HepG2 (cell line): ENCODE measurements around the gene PIGA. TPM values are rescaled to one million over a fixed set of nuclear protein-coding genes. Genes with fewer than 3 reads are reported as not detected.

Experiments used
- ARNTL ChIP-seq: sonication (generic); formaldehyde crosslinking; IDR thresholded peaks from 2 replicates; pipeline ENCODE4 v1.4.0; 2020; ENCODE audit warnings: mild to moderate bottlenecking, missing genetic modification reagents
- CREB1 ChIP-seq, 2 experiments: fragments of 450-650 bp in 1 of 2; IDR thresholded peaks; 2 replicates each; pipeline ENCODE4 v1.6.1; 2016 to 2017; ENCODE audit warnings: control low read depth in 1 of 2, mild to moderate bottlenecking in 1 of 2, missing compliant biosample characterization in 1 of 2, missing genetic modification characterization in 1 of 2
- FOXA1 ChIP-seq, 2 experiments: fragments of 450-650 bp in 1 of 2; sonication (generic) in 1 of 2; formaldehyde crosslinking in 1 of 2; IDR thresholded peaks; 2 replicates each; pipeline versions ENCODE4 v1.4.0 to v1.6.1; 2016 to 2020; ENCODE audit warnings: missing genetic modification reagents in 1 of 2
- GABPA ChIP-seq, 2 experiments: IDR thresholded peaks; 2 replicates each; pipeline ENCODE4 v1.6.1; 2011 to 2016; ENCODE audit warnings: low read depth in 2 of 2, low read length in 1 of 2, missing biosample characterization in 1 of 2, missing genetic modification characterization in 1 of 2
- GATAD2A ChIP-seq: IDR thresholded peaks from 2 replicates; pipeline ENCODE4 v1.6.1; 2016
- HNF4A ChIP-seq: sonication (generic); formaldehyde crosslinking; IDR thresholded peaks from 2 replicates; pipeline ENCODE4 v1.4.0; 2020; ENCODE audit warnings: missing genetic modification reagents
- HNF4G ChIP-seq, 2 experiments: sonication (generic) in 1 of 2; formaldehyde crosslinking in 1 of 2; IDR thresholded peaks; 2 replicates each; pipeline versions ENCODE4 v1.4.0 to v1.6.1; 2011 to 2020; ENCODE audit warnings: borderline replicate concordance in 2 of 2, low read depth in 2 of 2, mild to moderate bottlenecking in 2 of 2, low read length in 1 of 2, missing genetic modification reagents in 1 of 2, moderate library complexity in 1 of 2
- KLF12 ChIP-seq: sonication (generic); formaldehyde crosslinking; IDR thresholded peaks from 2 replicates; pipeline ENCODE4 v1.4.0; 2020; ENCODE audit warnings: missing genetic modification reagents, borderline replicate concordance
- NFE2L1 ChIP-seq: sonication (generic); formaldehyde crosslinking; IDR thresholded peaks from 2 replicates; pipeline ENCODE4 v1.4.0; 2020; ENCODE audit warnings: missing genetic modification reagents, mild to moderate bottlenecking, borderline replicate concordance
- POLR2AphosphoS5 ChIP-seq: IDR thresholded peaks from 2 replicates; pipeline ENCODE4 v1.6.1; 2012; ENCODE audit warnings: low read depth, low read length
- RAD51 ChIP-seq: fragments of 450-650 bp; IDR thresholded peaks from 2 replicates; pipeline ENCODE4 v1.6.1; 2016; ENCODE audit warnings: borderline replicate concordance
- SALL1 ChIP-seq: sonication (generic); formaldehyde crosslinking; IDR thresholded peaks from 2 replicates; pipeline ENCODE4 v1.8.0; 2022; ENCODE audit warnings: mild to moderate bottlenecking, missing genetic modification reagents
- TCF7 ChIP-seq: sonication (generic); IDR thresholded peaks from 2 replicates; pipeline ENCODE4 v1.6.1; 2016; ENCODE audit warnings: antibody characterized with exemption, low read depth
- ZFAT ChIP-seq: sonication (generic); formaldehyde crosslinking; conservative IDR thresholded peaks from 2 replicates; pipeline ENCODE4 v1.8.1; 2023; ENCODE audit warnings: missing genetic modification reagents, inconsistent platforms
- ZNF225 ChIP-seq: sonication (generic); formaldehyde crosslinking; IDR thresholded peaks from 2 replicates; pipeline ENCODE4 v1.4.0; 2020; ENCODE audit warnings: mild to moderate bottlenecking, missing genetic modification reagents
- ZNF232 ChIP-seq: sonication (generic); formaldehyde crosslinking; IDR thresholded peaks from 2 replicates; pipeline ENCODE4 v1.4.0; 2020; ENCODE audit warnings: missing genetic modification reagents, borderline replicate concordance
- ZNF234 ChIP-seq: sonication (generic); formaldehyde crosslinking; conservative IDR thresholded peaks from 2 replicates; pipeline ENCODE4 v1.5.1; 2020; ENCODE audit warnings: mild to moderate bottlenecking, missing genetic modification reagents
- ZNF614 ChIP-seq: IDR thresholded peaks from 2 replicates; pipeline ENCODE4 v1.6.1; 2018; ENCODE audit warnings: missing biosample characterization, missing genetic modification reagents, inconsistent platforms, borderline replicate concordance
- ZNF768 ChIP-seq: sonication (generic); formaldehyde crosslinking; IDR thresholded peaks from 2 replicates; pipeline ENCODE4 v1.4.0; 2020; ENCODE audit warnings: missing genetic modification reagents
- polyA plus RNA-seq, 8 experiments: library from polyadenylated mRNA; depleted of rRNA in 3 of 8; stranded (reverse) in 7 of 8; unstranded in 1 of 8; fragments of >200 nt; fragmentation: Illumina TruSeq in 4 of 8; extraction: Trizol in 4 of 8; gene quantifications; 2 replicates each; pipeline versions ENCODE4 v1.2.1 to v1.2.3, GENCODE V29; 2011 to 2016; ENCODE audit warnings: low read depth in 4 of 8, missing spikeins in 1 of 8, mixed read lengths in 1 of 8; ENCODE audit not compliant: insufficient read depth in 1 of 8
- total RNA-seq, 5 experiments: library from RNA; depleted of rRNA; stranded (reverse); fragments of >200 nt; fragmentation: Illumina TruSeq; extraction: Trizol; gene quantifications; 2 replicates each; pipeline ENCODE4 v1.2.3, GENCODE V29; 2016; ENCODE audit warnings: low read depth in 1 of 5
- TF ChIP-seq, protein P1 (sequence below): sonication (generic); formaldehyde crosslinking; conservative IDR thresholded peaks from 2 replicates; pipeline ENCODE4 v1.4.0; 2020; ENCODE audit warnings: missing genetic modification reagents
- TF ChIP-seq, protein P2 (sequence below): sonication (generic); formaldehyde crosslinking; IDR thresholded peaks from 2 replicates; pipeline ENCODE4 v1.4.0; 2020; ENCODE audit warnings: mild to moderate bottlenecking, low read depth, missing genetic modification reagents
- TF ChIP-seq, protein P3 (sequence below): sonication (generic); formaldehyde crosslinking; conservative IDR thresholded peaks from 2 replicates; pipeline ENCODE4 v1.8.0; 2022; ENCODE audit warnings: low read depth, missing genetic modification reagents
- TF ChIP-seq, protein P4 (sequence below): sonication (generic); formaldehyde crosslinking; IDR thresholded peaks from 2 replicates; pipeline ENCODE4 v1.4.0; 2020; ENCODE audit warnings: mild to moderate bottlenecking, missing genetic modification reagents

Gene PIGA
- total and polyA plus RNA-seq, 2 of the 13 experiments (the other 11 are each of a cell fraction or from before 2014, with no cell fraction given): 6.0 to 13.0 TPM

DNA sequence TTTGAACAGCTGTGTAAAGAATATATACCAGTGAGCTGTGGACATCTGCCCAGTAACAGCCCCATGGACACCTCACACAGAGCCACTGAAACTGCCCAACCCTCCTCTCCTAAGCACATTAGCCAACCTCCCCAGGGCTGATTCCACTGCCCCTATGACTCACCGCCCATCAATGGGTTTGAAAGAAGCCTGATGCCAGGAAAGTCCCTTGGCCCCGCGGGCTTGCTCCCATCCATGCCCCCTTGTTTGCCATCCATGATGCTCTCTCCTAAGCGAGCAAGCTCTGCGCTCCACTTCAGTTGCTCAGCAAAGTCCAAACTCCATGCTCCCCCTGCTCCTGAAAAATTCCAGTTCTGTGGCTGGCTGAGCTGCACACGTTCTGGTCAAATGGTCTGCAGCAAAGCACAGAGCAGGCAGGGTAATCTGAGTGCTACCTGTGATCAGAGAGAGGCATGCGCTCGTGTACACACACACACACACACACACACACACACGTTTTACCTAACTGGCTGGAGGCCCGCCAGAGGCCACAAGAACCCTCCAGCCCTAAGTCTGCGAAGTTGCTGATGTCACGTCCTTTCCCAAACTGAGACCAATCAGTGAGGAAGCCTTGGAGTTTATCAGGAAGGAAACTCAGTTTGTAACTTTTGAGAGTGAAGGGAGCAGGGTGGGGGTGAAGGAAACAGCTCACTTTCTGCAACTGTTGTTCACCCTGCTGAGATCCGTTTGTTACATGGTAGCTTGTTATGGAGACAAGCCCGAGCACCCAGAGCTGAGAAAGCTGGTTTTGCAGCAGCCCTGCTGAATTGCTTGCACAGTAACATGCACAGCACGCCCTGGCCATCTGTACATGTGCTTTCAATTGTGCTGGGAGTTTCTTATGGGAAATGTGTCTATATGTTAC is 65.5 kb downstream of the PIGA start, which contains the start of gene ASB9 (continued):
- peak; percentile 35; the same call in 1 of the 2 replicates for TF ChIP-seq GATAD2A (CRISPR knock-in tag)
- no peak for TF ChIP-seq ZNF768
- TF ChIP-seq CREB1 (IDR thresholded peaks at IDR 0.05): no peak
- TF ChIP-seq CREB1 (CRISPR knock-in tag; IDR thresholded peaks at IDR 0.05): peak; percentile 83
- no peak for TF ChIP-seq ZNF614
- no peak for TF ChIP-seq FOXA1 (IDR thresholded peaks at IDR 0.05)
- peak; percentile 9; the same call in 1 of the 2 replicates for TF ChIP-seq FOXA1 (CRISPR knock-in tag; IDR thresholded peaks at IDR 0.05)
- no peak for TF ChIP-seq ZNF225 (CRISPR knock-in tag)
- TF ChIP-seq, protein P1, sequence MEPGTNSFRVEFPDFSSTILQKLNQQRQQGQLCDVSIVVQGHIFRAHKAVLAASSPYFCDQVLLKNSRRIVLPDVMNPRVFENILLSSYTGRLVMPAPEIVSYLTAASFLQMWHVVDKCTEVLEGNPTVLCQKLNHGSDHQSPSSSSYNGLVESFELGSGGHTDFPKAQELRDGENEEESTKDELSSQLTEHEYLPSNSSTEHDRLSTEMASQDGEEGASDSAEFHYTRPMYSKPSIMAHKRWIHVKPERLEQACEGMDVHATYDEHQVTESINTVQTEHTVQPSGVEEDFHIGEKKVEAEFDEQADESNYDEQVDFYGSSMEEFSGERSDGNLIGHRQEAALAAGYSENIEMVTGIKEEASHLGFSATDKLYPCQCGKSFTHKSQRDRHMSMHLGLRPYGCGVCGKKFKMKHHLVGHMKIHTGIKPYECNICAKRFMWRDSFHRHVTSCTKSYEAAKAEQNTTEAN: peak; percentile 72
- TF ChIP-seq TCF7: 0 out of 2 replicates have a peak, but pooled peaks have one; percentile 10
- TF ChIP-seq SALL1: peak; percentile 81
- 0 out of 2 replicates have a peak, but pooled peaks have one; percentile 42 for TF ChIP-seq ARNTL (CRISPR knock-in tag)
- TF ChIP-seq, protein P2, sequence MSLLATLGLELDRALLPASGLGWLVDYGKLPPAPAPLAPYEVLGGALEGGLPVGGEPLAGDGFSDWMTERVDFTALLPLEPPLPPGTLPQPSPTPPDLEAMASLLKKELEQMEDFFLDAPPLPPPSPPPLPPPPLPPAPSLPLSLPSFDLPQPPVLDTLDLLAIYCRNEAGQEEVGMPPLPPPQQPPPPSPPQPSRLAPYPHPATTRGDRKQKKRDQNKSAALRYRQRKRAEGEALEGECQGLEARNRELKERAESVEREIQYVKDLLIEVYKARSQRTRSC (CRISPR knock-in tag): no peak
- TF ChIP-seq KLF12 (CRISPR knock-in tag): no peak
- no peak for TF ChIP-seq RAD51
- TF ChIP-seq, protein P3, sequence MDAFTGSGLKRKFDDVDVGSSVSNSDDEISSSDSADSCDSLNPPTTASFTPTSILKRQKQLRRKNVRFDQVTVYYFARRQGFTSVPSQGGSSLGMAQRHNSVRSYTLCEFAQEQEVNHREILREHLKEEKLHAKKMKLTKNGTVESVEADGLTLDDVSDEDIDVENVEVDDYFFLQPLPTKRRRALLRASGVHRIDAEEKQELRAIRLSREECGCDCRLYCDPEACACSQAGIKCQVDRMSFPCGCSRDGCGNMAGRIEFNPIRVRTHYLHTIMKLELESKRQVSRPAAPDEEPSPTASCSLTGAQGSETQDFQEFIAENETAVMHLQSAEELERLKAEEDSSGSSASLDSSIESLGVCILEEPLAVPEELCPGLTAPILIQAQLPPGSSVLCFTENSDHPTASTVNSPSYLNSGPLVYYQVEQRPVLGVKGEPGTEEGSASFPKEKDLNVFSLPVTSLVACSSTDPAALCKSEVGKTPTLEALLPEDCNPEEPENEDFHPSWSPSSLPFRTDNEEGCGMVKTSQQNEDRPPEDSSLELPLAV (CRISPR knock-in tag): no peak
- no peak for TF ChIP-seq POLR2AphosphoS5
- peak; percentile 75 for TF ChIP-seq HNF4A
- TF ChIP-seq NFE2L1 (CRISPR knock-in tag): no peak
- TF ChIP-seq HNF4G (IDR thresholded peaks at IDR 0.05; ENCODE audit: borderline replicate concordance, low read depth, low read length): peak; percentile 51
- TF ChIP-seq HNF4G (CRISPR knock-in tag; IDR thresholded peaks at IDR 0.05; ENCODE audit: borderline replicate concordance, low read depth): no peak
- TF ChIP-seq ZFAT (CRISPR knock-in tag): no peak
- TF ChIP-seq ZNF234 (CRISPR knock-in tag): no peak
- TF ChIP-seq, protein P4, sequence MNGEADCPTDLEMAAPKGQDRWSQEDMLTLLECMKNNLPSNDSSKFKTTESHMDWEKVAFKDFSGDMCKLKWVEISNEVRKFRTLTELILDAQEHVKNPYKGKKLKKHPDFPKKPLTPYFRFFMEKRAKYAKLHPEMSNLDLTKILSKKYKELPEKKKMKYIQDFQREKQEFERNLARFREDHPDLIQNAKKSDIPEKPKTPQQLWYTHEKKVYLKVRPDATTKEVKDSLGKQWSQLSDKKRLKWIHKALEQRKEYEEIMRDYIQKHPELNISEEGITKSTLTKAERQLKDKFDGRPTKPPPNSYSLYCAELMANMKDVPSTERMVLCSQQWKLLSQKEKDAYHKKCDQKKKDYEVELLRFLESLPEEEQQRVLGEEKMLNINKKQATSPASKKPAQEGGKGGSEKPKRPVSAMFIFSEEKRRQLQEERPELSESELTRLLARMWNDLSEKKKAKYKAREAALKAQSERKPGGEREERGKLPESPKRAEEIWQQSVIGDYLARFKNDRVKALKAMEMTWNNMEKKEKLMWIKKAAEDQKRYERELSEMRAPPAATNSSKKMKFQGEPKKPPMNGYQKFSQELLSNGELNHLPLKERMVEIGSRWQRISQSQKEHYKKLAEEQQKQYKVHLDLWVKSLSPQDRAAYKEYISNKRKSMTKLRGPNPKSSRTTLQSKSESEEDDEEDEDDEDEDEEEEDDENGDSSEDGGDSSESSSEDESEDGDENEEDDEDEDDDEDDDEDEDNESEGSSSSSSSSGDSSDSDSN (CRISPR knock-in tag): peak; percentile 23; the same call in 1 of the 2 replicates
- no peak for TF ChIP-seq GABPA (IDR thresholded peaks at IDR 0.05; ENCODE audit: low read depth, low read length)
- TF ChIP-seq GABPA (CRISPR knock-in tag; IDR thresholded peaks at IDR 0.05; ENCODE audit: low read depth): peak; percentile 32; the same call in 1 of the 2 replicates
- no peak for TF ChIP-seq ZNF232 (CRISPR knock-in tag)
